Stomach (tissue), 4 donors: ENCODE measurements around the gene RGSL1.

Source experiments
- CTCF ChIP-seq, 7 experiments: fragments of 450-650 bp in 4 of 7; fragments of 200-600 bp in 3 of 7; sonication (generic) in 3 of 7; IDR thresholded peaks; one replicate each; pipeline ENCODE4 v1.5.1; 2016 to 2019; ENCODE audit warnings: antibody characterized with exemption in 7 of 7, control low read depth in 2 of 7, mild to moderate bottlenecking in 1 of 7
- POLR2AphosphoS5 ChIP-seq, 3 donors: sonication (generic); formaldehyde crosslinking; IDR thresholded peaks; one replicate each; pipeline ENCODE4 v1.6.1; 2016; ENCODE audit warnings: antibody characterized with exemption in 3 of 3

- TF ChIP-seq POLR2AphosphoS5 (IDR thresholded peaks at IDR 0.05) (no peak), CTCF (IDR thresholded peaks at IDR 0.05) (no peak)
Observed at GRCh38 chr1:182493063-182493462, 43.1 kb downstream of the RGSL1 start.
